OCI-LY7 (cell line): Measurements from ENCODE around the gene CMPK1. TPM values are rescaled to one million over a fixed set of nuclear protein-coding genes. Genes with fewer than 3 reads are reported as not detected.

Source experiments
- BruUV-seq: library from RNA; stranded (reverse); fragments of 400-500 nt; replicated peaks from 2 replicates; lab custom pipeline; 2021; lab: Mats Ljungman, UMichigan
- CTCF ChIA-PET: fragments of 300-600 bp; sonication (Branson Sonifier 250); formaldehyde crosslinking; loops from one replicate; lab custom pipeline; 2022; ENCODE audit warnings: antibody characterized with exemption; ENCODE audit not compliant: unreplicated experiment; lab: Charles Lee
- POLR2A ChIA-PET: fragments of 300-600 bp; sonication (Branson Sonifier 250); formaldehyde crosslinking; loops from one replicate; lab custom pipeline; 2022; ENCODE audit warnings: antibody characterized with exemption; lab: Charles Lee
- DNase-seq: peaks from one replicate; pipeline ENCODE4 v3.0.0-alpha.2; 2015; ENCODE audit warnings: low spot score
- H2AFZ ChIP-seq: fragments of 200-600 bp; sonication (generic), shearing (Covaris generic); 2 replicates; pipeline ENCODE4 v1.6.1; 2014; ENCODE audit warnings: mild to moderate bottlenecking, antibody characterized with exemption, low read length, moderate library complexity
- H3K27ac ChIP-seq: fragments of 200-600 bp; sonication (generic); 2 replicates; pipeline ENCODE4 v1.5.1; 2014; ENCODE audit warnings: mixed run types, low read depth, mild to moderate bottlenecking, moderate library complexity, low read length, inconsistent platforms; ENCODE audit not compliant: poor library complexity, severe bottlenecking
- H3K36me3 ChIP-seq: fragments of 200-600 bp; sonication (generic); 2 replicates; pipeline ENCODE4 v1.6.1; 2014; ENCODE audit warnings: mild to moderate bottlenecking, antibody characterized with exemption, low read length, moderate library complexity, mixed read lengths; ENCODE audit not compliant: insufficient read depth
- H3K4me1 ChIP-seq: fragments of 200-600 bp; sonication (generic); 2 replicates; pipeline ENCODE4 v1.5.1; 2014; ENCODE audit warnings: mild to moderate bottlenecking, low read length; ENCODE audit not compliant: insufficient read depth, poor library complexity, severe bottlenecking
- H3K4me2 ChIP-seq: fragments of 200-600 bp; sonication (generic); 2 replicates; pipeline ENCODE4 v1.6.1; 2014; ENCODE audit warnings: mild to moderate bottlenecking, low read length
- H3K4me3 ChIP-seq: fragments of 200-600 bp; sonication (generic); 2 replicates; pipeline ENCODE4 v1.5.1; 2014; ENCODE audit warnings: mild to moderate bottlenecking, low read depth, low read length; ENCODE audit not compliant: poor library complexity, severe bottlenecking
- H3K79me2 ChIP-seq: fragments of 200-600 bp; sonication (generic); 2 replicates; pipeline ENCODE4 v1.6.1; 2016; ENCODE audit warnings: low read depth, mild to moderate bottlenecking, low read length, moderate library complexity, mixed read lengths; ENCODE audit not compliant: insufficient read depth
- H3K9me2 ChIP-seq: fragments of 200-600 bp; sonication (generic); 2 replicates; pipeline ENCODE4 v1.6.1; 2016; ENCODE audit warnings: mild to moderate bottlenecking, low read length, mixed read lengths; ENCODE audit not compliant: insufficient read depth
- H3K9me3 ChIP-seq: fragments of 200-600 bp; sonication (generic); 2 replicates; pipeline ENCODE4 v1.6.1; 2014; ENCODE audit warnings: mild to moderate bottlenecking, mixed run types, low read length, mixed read lengths
- H4K20me1 ChIP-seq: fragments of 200-600 bp; sonication (generic); 2 replicates; pipeline ENCODE4 v1.6.1; 2014; ENCODE audit warnings: mild to moderate bottlenecking, antibody characterized with exemption, low read length, moderate library complexity, mixed read lengths; ENCODE audit not compliant: insufficient read depth
- CTCF ChIP-seq: fragments of 200-600 bp; sonication (generic); conservative IDR thresholded peaks from 2 replicates; pipeline ENCODE4 v1.5.1; 2014; ENCODE audit warnings: mild to moderate bottlenecking, antibody characterized with exemption, low read length, moderate library complexity, mixed read lengths
- EZH2phosphoT487 ChIP-seq: fragments of 200-600 bp; sonication (generic); IDR thresholded peaks from 2 replicates; pipeline ENCODE4 v1.6.1; 2018; ENCODE audit warnings: low read depth, borderline replicate concordance, mild to moderate bottlenecking, mixed run types, antibody characterized with exemption, low read length, moderate library complexity, mixed read lengths
- intact Hi-C: fragments of 100-400 bp; cut with micrococcal nuclease; formaldehyde crosslinking; loops from one replicate; pipeline ENCODE4 v1.10.0; 2022; ENCODE audit not compliant: unreplicated experiment
- total RNA-seq, 2 experiments: library from RNA; depleted of rRNA in 1 of 2; stranded (reverse); fragments of >200 nt in 1 of 2; shearing (Covaris generic) in 1 of 2; gene quantifications; 2 replicates each; pipeline ENCODE4 v1.2.3, GENCODE V29; 2014 to 2022

Gene CMPK1
- total RNA-seq, 2 experiments from 2014 or later: 59.2 to 85.8 TPM

GRCh38 chr1:47402591-47402990, 69.0 kb downstream of the CMPK1 start:
- Histone ChIP-seq H3K36me3 (no peaks in the 10 kb centered on the region), H3K9me2 (no peaks in the 10 kb centered on the region), H2AFZ (no peak overlapping the region), H3K4me2 (no peak overlapping the region), H3K4me1 (peaks cover 81% of the 10 kb centered on the region), H3K4me3 (no peak overlapping the region), H3K27ac (no peak overlapping the region), H3K9me3 (no peaks in the 10 kb centered on the region), H3K79me2 (no peaks in the 10 kb centered on the region), H4K20me1 (no peaks in the 10 kb centered on the region)
- POLR2A ChIA-PET: interaction anchor here (0.5 kb wide), 1 partner anchor 60 kb away, joined by 3 read pairs; no protein-coding TSS in a partner anchor
- BruUV-seq: no TSS peak
- DNase-seq: no peak
- TF ChIP-seq EZH2phosphoT487 (no peak), CTCF (no peak)
- intact Hi-C loops: no loop called here
- CTCF ChIA-PET: no interaction called here

DNA sequence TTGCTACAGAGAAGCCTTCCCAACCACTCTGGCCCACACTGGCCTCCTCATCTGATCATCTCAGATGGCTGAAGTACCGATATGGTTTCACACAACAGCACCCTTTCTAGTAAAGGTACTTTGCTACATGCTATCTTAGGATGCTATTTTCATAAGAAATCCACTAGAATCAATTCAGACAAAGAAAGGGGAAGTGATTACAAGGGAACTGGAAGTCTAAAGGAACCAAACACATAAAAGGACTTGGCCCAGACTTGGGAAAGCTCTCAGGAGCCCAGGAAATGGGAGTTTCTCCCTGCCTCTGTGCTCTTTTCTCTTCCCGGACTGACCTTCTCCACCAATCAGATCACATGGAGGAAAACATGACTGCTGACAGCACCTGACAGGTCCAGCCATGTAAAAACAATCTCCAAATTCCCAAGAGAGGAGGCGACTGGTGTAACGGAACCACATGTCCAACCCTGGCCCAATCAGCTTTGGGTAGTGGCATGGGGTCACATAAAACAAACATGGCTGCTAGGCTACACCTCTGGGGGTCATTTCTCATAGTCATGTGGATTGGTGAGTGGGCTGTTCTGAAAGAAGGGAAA, 69.8 kb downstream of the CMPK1 start:
- no peaks in the 10 kb centered on the region for H3K9me2 ChIP-seq
- intact Hi-C loops: no loop called here
- no TSS peak for BruUV-seq

More for the DNA sequence above, 69.8 kb downstream of the CMPK1 start:
- Histone ChIP-seq H3K27ac (no peak overlapping the region), H3K79me2 (no peaks in the 10 kb centered on the region), H3K4me3 (no peak overlapping the region), H3K4me2 (0 out of 2 replicates have a peak overlapping the region, but pooled peaks have one; percentile 8), H3K4me1 (peaks cover 81% of the 10 kb centered on the region), H3K9me3 (no peaks in the 10 kb centered on the region), H3K36me3 (no peaks in the 10 kb centered on the region), H4K20me1 (no peaks in the 10 kb centered on the region), H2AFZ (no peak overlapping the region)
- TF ChIP-seq CTCF: no peak
- TF ChIP-seq EZH2phosphoT487: no peak
- no peak for DNase-seq
- CTCF ChIA-PET: no interaction called here
- POLR2A ChIA-PET: no interaction called here
